Measurements from ENCODE around the gene GNG5.

DNA sequence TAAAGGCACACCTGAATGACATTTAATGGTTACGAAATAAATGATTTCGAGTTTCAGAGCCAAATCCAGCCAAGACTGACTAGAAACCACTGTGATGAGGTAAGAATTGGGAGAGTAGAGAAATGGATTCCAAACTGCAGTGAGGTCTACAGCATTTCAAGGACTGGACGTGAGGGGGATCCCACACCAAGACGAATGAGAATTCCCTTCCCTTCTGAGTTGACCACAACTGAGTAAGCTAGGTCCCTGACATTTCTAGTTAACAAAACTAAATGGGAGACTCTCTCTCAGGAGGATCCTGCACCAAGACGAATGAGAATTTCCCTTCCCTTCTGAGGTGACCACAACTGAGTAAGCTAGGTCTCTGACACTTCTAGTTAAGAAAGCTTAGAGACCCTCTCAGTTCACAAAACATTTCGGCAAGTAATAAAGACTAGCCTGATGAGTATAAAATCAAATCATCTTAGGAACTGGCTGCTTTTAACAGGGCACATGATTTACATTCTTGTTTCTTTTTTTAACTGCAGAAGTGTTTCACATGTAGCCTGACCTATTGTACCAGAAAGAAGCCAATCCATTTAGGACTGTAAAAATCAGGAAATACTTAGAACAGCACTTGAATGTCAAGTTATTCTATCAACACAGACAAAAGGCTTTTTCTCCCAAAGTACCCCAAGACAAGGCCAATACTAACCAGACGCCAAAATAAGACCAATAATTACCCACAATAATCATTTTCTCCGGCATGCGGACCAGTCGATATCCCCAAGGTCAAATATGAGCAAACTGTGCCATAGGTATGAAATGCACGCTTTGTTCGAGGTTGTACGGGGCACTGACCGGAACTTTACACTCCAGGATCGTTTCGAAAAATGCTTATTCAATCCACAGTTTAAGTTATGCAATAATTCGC, 1.5 kb downstream of the GNG5 start:
- TF ChIP-seq, protein P1, sequence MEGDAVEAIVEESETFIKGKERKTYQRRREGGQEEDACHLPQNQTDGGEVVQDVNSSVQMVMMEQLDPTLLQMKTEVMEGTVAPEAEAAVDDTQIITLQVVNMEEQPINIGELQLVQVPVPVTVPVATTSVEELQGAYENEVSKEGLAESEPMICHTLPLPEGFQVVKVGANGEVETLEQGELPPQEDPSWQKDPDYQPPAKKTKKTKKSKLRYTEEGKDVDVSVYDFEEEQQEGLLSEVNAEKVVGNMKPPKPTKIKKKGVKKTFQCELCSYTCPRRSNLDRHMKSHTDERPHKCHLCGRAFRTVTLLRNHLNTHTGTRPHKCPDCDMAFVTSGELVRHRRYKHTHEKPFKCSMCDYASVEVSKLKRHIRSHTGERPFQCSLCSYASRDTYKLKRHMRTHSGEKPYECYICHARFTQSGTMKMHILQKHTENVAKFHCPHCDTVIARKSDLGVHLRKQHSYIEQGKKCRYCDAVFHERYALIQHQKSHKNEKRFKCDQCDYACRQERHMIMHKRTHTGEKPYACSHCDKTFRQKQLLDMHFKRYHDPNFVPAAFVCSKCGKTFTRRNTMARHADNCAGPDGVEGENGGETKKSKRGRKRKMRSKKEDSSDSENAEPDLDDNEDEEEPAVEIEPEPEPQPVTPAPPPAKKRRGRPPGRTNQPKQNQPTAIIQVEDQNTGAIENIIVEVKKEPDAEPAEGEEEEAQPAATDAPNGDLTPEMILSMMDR (IDR thresholded peaks at IDR 0.05) = no peak
- no peak for TF ChIP-seq POLR2A (IDR thresholded peaks at IDR 0.05)
